T-helper 17 cell (primary cell): ENCODE measurements around the gene GRAMD4. TPM values are rescaled to one million over a fixed set of nuclear protein-coding genes. Genes with fewer than 3 reads are reported as not detected.

Experiments
- ATAC-seq: fragments of 150-1000 bp; cut with Tn5 transposase; 2 replicates; pipeline ENCODE4 v1.10.0; 2021; ENCODE audit warnings: mild to moderate bottlenecking, moderate library complexity
- DNase-seq, 3 donors: peaks; one replicate each; pipeline versions ENCODE4 v3.0.0 to v3.0.0-alpha.2; 2020 to 2021
- H3K9me3 ChIP-seq: one replicate; pipeline ENCODE4 v1.7.0; 2013; ENCODE audit warnings: low read length, mild to moderate bottlenecking; ENCODE audit not compliant: control insufficient read depth, poor library complexity, severe bottlenecking
- H3K27ac Mint-ChIP-seq: one replicate; pipeline ENCODE4 v1.8.0; 2022; ENCODE audit warnings: mild to moderate bottlenecking, moderate library complexity, mixed read lengths
- H3K27me3 Mint-ChIP-seq: one replicate; pipeline ENCODE4 v1.8.0; 2022; ENCODE audit warnings: mixed read lengths
- H3K36me3 Mint-ChIP-seq: one replicate; pipeline ENCODE4 v1.8.0; 2022; ENCODE audit warnings: low read depth, mixed read lengths
- H3K4me1 Mint-ChIP-seq: one replicate; pipeline ENCODE4 v1.8.0; 2022; ENCODE audit warnings: mild to moderate bottlenecking, mixed read lengths
- H3K4me3 Mint-ChIP-seq: one replicate; pipeline ENCODE4 v1.8.0; 2022; ENCODE audit warnings: mild to moderate bottlenecking, moderate library complexity, mixed read lengths
- total RNA-seq, 4 donors: library from RNA in 2 of 4; stranded (reverse) in 2 of 4; gene quantifications; one replicate each; pipeline ENCODE4 v1.2.3 and lab custom pipeline; 2022 to 2026

GRAMD4 gene
- total RNA-seq, 2 donors from 2014 or later: 14.2 to 14.5 TPM

GRCh38 chr22:46587061-46587460 is 33.1 kb upstream of the GRAMD4 start:
- Mint-ChIP-seq H3K27ac (peak overlapping the region; percentile 80), H3K27me3 (no peaks in the 10 kb centered on the region), H3K4me1 (peaks cover 19% of the 10 kb centered on the region), H3K36me3 (no peaks in the 10 kb centered on the region), H3K4me3 (peak overlapping the region; percentile 86)
- peak; percentile 43 for ATAC-seq
- H3K9me3 ChIP-seq: no peaks in the 10 kb centered on the region
- no peak for DNase-seq

- H3K9me3 ChIP-seq: no peaks in the 10 kb centered on the region
- ATAC-seq (peak; percentile 79), DNase-seq (no peak)
- H3K36me3 Mint-ChIP-seq: no peaks in the 10 kb centered on the region
- peak overlapping the region; percentile 80 for H3K27ac Mint-ChIP-seq
- H3K27me3 Mint-ChIP-seq: no peaks in the 10 kb centered on the region
- peaks cover 23% of the 10 kb centered on the region for H3K4me1 Mint-ChIP-seq
- peak overlapping the region; percentile 86 for H3K4me3 Mint-ChIP-seq
These were observed 32.5 kb upstream of the GRAMD4 start for GRCh38 chr22:46587492-46588278.

- H3K4me3 Mint-ChIP-seq: peak overlapping the region; percentile 82
- DNase-seq (no peak), ATAC-seq (no peak)
- peaks cover 26% of the 10 kb centered on the region for H3K4me1 Mint-ChIP-seq
- H3K9me3 ChIP-seq: no peaks in the 10 kb centered on the region
- H3K27me3 Mint-ChIP-seq: no peaks in the 10 kb centered on the region
- H3K27ac Mint-ChIP-seq: no peak overlapping the region
- no peaks in the 10 kb centered on the region for H3K36me3 Mint-ChIP-seq
These were observed 31.7 kb upstream of the GRAMD4 start for GRCh38 chr22:46588279-46589140.

- Mint-ChIP-seq H3K4me3 (no peak overlapping the region), H3K4me1 (peaks cover 26% of the 10 kb centered on the region), H3K36me3 (no peaks in the 10 kb centered on the region), H3K27me3 (no peaks in the 10 kb centered on the region), H3K27ac (no peak overlapping the region)
- ATAC-seq (no peak), DNase-seq (no peak)
- no peaks in the 10 kb centered on the region for H3K9me3 ChIP-seq
These were observed 30.9 kb upstream of the GRAMD4 start for GRCh38 chr22:46589141-46589748.

- DNase-seq: no peak
- no peak for ATAC-seq
- Mint-ChIP-seq H3K27me3 (no peaks in the 10 kb centered on the region), H3K36me3 (no peaks in the 10 kb centered on the region), H3K4me3 (no peak overlapping the region), H3K27ac (no peak overlapping the region), H3K4me1 (peaks cover 26% of the 10 kb centered on the region)
- no peaks in the 10 kb centered on the region for H3K9me3 ChIP-seq
These were observed 30.3 kb upstream of the GRAMD4 start for GRCh38 chr22:46589871-46590271.

- H3K4me3 Mint-ChIP-seq: no peak overlapping the region
- H3K9me3 ChIP-seq: no peaks in the 10 kb centered on the region
- no peaks in the 10 kb centered on the region for H3K36me3 Mint-ChIP-seq
- ATAC-seq (no peak), DNase-seq (no peak)
- no peaks in the 10 kb centered on the region for H3K27me3 Mint-ChIP-seq
- peaks cover 26% of the 10 kb centered on the region for H3K4me1 Mint-ChIP-seq
- H3K27ac Mint-ChIP-seq: no peak overlapping the region
These were observed 29.9 kb upstream of the GRAMD4 start for GRCh38 chr22:46590334-46590733.

- no peak for ATAC-seq
- Mint-ChIP-seq H3K4me3 (no peak overlapping the region), H3K27ac (no peak overlapping the region), H3K4me1 (peaks cover 24% of the 10 kb centered on the region), H3K36me3 (no peaks in the 10 kb centered on the region), H3K27me3 (no peaks in the 10 kb centered on the region)
- H3K9me3 ChIP-seq: no peaks in the 10 kb centered on the region
- no peak for DNase-seq
These were observed 28.3 kb upstream of the GRAMD4 start for GRCh38 chr22:46591930-46592329.

- Mint-ChIP-seq H3K27me3 (no peaks in the 10 kb centered on the region), H3K36me3 (no peaks in the 10 kb centered on the region), H3K27ac (peak overlapping the region; percentile 72), H3K4me1 (peaks cover 19% of the 10 kb centered on the region), H3K4me3 (peak overlapping the region; percentile 41)
- DNase-seq (no peak), ATAC-seq (peak; percentile 58)
- H3K9me3 ChIP-seq: no peaks in the 10 kb centered on the region
These were observed 27.8 kb upstream of the GRAMD4 start for GRCh38 chr22:46592390-46592872.

GRCh38 chr22:46593211-46593681 is 26.9 kb upstream of the GRAMD4 start:
- peaks cover 15% of the 10 kb centered on the region for H3K4me1 Mint-ChIP-seq
- peak; percentile 63 for ATAC-seq
- no peaks in the 10 kb centered on the region for H3K9me3 ChIP-seq
- H3K27ac Mint-ChIP-seq: no peak overlapping the region
- H3K4me3 Mint-ChIP-seq: peak overlapping the region; percentile 41
- H3K36me3 Mint-ChIP-seq: no peaks in the 10 kb centered on the region
- no peak for DNase-seq
- H3K27me3 Mint-ChIP-seq: no peaks in the 10 kb centered on the region

GRCh38 chr22:46593996-46594946 is 25.9 kb upstream of the GRAMD4 start:
- DNase-seq: no peak
- H3K9me3 ChIP-seq: no peaks in the 10 kb centered on the region
- no peaks in the 10 kb centered on the region for H3K27me3 Mint-ChIP-seq
- H3K27ac Mint-ChIP-seq: no peak overlapping the region
- H3K4me3 Mint-ChIP-seq: peak overlapping the region; percentile 52
- peaks cover 15% of the 10 kb centered on the region for H3K4me1 Mint-ChIP-seq
- H3K36me3 Mint-ChIP-seq: no peaks in the 10 kb centered on the region
- ATAC-seq: no peak

GRCh38 chr22:46594947-46595298 is 25.3 kb upstream of the GRAMD4 start:
- H3K27me3 Mint-ChIP-seq: no peaks in the 10 kb centered on the region
- DNase-seq (no peak), ATAC-seq (no peak)
- H3K4me3 Mint-ChIP-seq: no peak overlapping the region
- H3K27ac Mint-ChIP-seq: no peak overlapping the region
- no peaks in the 10 kb centered on the region for H3K9me3 ChIP-seq
- peaks cover 15% of the 10 kb centered on the region for H3K4me1 Mint-ChIP-seq
- H3K36me3 Mint-ChIP-seq: no peaks in the 10 kb centered on the region

- H3K9me3 ChIP-seq: no peaks in the 10 kb centered on the region
- no peak for DNase-seq
- Mint-ChIP-seq H3K36me3 (no peaks in the 10 kb centered on the region), H3K4me1 (peaks cover 15% of the 10 kb centered on the region), H3K27ac (no peak overlapping the region), H3K4me3 (no peak overlapping the region), H3K27me3 (no peaks in the 10 kb centered on the region)
- no peak for ATAC-seq
These were observed 24.6 kb upstream of the GRAMD4 start for GRCh38 chr22:46595545-46595944.
